Measurements from ENCODE around the gene SLC25A11.

Gene SLC25A11

DNA sequence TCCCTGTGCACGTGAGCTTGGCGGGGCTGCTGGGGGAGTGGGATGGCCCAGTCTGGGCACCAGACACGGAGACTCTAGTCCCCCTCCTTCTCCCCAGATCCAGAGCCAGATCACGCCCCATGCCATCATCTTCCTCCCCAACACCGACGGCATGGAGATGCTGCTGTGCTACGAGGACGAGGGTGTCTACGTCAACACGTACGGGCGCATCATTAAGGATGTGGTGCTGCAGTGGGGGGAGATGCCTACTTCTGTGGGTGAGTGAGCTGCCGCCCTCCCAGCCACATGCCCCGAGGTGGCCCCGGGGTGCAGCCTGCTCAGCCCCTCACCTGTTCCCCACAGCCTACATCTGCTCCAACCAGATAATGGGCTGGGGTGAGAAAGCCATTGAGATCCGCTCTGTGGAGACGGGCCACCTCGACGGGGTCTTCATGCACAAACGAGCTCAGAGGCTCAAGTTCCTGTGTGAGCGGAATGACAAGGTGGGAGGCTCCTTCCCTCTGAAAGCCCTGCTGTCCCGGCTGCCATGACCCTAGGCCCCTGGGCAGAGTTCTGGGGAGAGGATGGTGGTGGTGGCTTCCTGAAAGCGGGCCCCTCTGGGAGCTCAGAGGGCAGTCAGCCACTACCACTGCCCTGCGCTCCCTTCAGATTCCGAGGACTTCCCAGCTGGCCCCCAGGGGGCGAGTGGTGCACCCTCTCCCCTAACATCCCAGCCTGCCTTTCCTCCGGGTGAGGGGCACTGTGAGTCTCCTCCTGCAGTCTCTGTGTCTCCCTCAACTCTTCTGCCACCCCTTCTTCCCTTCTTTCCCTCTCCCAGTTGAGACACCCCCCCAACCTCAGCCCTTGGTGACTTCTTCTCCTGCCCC, 43.3 kb downstream of the SLC25A11 start:
- Histone ChIP-seq H3K9ac (ENCODE audit: low read depth, low read length) (no peak overlapping the region), H3K27me3 (ENCODE audit: insufficient read depth, low read length) (peaks cover 6% of the 10 kb centered on the region; the same call in 1 of the 2 replicates), H3K4me1 (ENCODE audit: insufficient read depth, low read length) (no peaks in the 10 kb centered on the region), H3K9me3 (ENCODE audit: insufficient read depth, low read depth, low read length) (no peaks in the 10 kb centered on the region), H3K36me3 (ENCODE audit: insufficient read depth, low read depth, low read length) (peaks cover 46% of the 10 kb centered on the region), H3K4me3 (ENCODE audit: low read length) (no peak overlapping the region), H3K27ac (ENCODE audit: low read length) (no peak overlapping the region)

DNA sequence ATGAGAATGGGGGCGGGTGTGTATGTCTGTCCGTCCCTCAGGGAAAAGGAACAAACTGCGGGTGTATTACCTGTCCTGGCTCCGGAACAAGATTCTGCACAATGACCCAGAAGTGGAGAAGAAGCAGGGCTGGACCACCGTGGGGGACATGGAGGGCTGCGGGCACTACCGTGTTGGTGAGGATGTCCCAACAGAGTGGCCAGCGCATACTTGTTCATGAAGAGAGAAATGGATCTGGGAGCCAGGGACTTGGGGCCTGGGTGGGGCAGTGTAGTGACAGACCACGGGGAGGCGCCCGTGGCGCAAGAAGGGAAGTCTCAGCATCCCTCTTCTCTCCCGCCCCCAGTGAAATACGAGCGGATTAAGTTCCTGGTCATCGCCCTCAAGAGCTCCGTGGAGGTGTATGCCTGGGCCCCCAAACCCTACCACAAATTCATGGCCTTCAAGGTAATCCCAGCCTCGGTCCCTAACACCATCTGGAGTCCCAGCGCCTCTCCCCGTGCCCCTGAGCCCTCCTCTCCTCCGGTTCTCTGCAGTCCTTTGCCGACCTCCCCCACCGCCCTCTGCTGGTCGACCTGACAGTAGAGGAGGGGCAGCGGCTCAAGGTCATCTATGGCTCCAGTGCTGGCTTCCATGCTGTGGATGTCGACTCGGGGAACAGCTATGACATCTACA, 44.1 kb downstream of the SLC25A11 start:
- no peak overlapping the region for H3K4me3 ChIP-seq (ENCODE audit: low read length)
- no peak overlapping the region for H3K9ac ChIP-seq (ENCODE audit: low read depth, low read length)
- H3K27ac ChIP-seq (ENCODE audit: low read length), result no peak overlapping the region
- H3K36me3 ChIP-seq (ENCODE audit: insufficient read depth, low read depth, low read length), result peaks cover 54% of the 10 kb centered on the region
- no peaks in the 10 kb centered on the region for H3K4me1 ChIP-seq (ENCODE audit: insufficient read depth, low read length)
- H3K27me3 ChIP-seq (ENCODE audit: insufficient read depth, low read length), result peaks cover 6% of the 10 kb centered on the region; the same call in 1 of the 2 replicates
- no peaks in the 10 kb centered on the region for H3K9me3 ChIP-seq (ENCODE audit: insufficient read depth, low read depth, low read length)

DNA sequence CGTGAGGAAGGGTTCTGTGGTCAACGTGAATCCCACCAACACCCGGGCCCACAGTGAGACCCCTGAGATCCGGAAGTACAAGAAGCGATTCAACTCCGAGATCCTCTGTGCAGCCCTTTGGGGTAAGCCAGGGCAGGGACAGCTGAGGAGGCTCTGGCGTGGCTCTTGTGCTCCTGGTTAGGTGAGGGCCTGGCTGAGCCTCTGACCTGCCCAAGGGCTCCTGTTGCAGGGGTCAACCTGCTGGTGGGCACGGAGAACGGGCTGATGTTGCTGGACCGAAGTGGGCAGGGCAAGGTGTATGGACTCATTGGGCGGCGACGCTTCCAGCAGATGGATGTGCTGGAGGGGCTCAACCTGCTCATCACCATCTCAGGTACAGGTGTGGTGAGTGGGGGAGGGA, 44.7 kb downstream of the SLC25A11 start:
- Histone ChIP-seq H3K9ac (ENCODE audit: low read depth, low read length) (no peak overlapping the region), H3K27me3 (ENCODE audit: insufficient read depth, low read length) (peaks cover 6% of the 10 kb centered on the region; the same call in 1 of the 2 replicates), H3K27ac (ENCODE audit: low read length) (no peak overlapping the region), H3K4me1 (ENCODE audit: insufficient read depth, low read length) (no peaks in the 10 kb centered on the region), H3K4me3 (ENCODE audit: low read length) (no peak overlapping the region), H3K9me3 (ENCODE audit: insufficient read depth, low read depth, low read length) (no peaks in the 10 kb centered on the region), H3K36me3 (ENCODE audit: insufficient read depth, low read depth, low read length) (peaks cover 61% of the 10 kb centered on the region)

DNA sequence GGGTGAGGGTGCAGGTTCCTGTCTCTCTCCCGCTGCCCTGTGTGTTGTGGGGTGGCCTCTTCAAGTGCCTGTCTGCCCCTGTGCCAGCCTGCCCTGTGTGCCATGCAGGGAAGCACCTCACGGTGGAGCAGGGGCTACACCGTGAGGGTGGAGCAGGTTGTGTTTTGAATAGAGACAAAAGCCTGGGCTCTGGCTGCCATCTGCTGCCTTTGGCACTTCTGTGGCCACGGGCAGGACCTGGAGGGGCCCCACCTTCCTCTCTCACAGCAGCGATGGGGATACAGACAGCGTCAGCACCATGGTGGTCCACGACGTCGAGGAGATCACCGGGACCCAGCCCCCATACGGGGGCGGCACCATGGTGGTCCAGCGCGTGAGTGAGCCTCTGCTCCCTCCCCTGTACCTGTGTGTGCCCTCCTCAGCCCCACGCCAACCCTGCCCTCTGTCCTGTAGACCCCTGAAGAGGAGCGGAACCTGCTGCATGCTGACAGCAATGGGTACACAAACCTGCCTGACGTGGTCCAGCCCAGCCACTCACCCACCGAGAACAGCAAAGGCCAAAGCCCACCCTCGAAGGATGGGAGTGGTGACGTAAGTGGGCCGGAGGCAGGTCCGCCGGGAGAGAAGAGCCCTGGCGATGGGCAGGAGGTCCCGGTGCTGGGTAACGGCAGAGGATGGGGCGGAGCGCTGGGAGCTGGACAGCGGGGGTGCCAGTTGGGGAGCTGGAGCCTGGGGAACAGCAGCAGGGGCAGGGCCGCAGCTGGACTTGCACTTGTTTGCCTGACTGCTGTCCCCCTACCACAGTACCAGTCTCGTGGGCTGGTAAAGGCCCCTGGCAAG, 45.9 kb downstream of the SLC25A11 start:
- no peaks in the 10 kb centered on the region for H3K4me1 ChIP-seq (ENCODE audit: insufficient read depth, low read length)
- H3K9ac ChIP-seq (ENCODE audit: low read depth, low read length), result no peak overlapping the region
- H3K4me3 ChIP-seq (ENCODE audit: low read length), result no peak overlapping the region
- H3K9me3 ChIP-seq (ENCODE audit: insufficient read depth, low read depth, low read length), result no peaks in the 10 kb centered on the region
- H3K36me3 ChIP-seq (ENCODE audit: insufficient read depth, low read depth, low read length), result peaks cover 61% of the 10 kb centered on the region
- no peaks in the 10 kb centered on the region for H3K27me3 ChIP-seq (ENCODE audit: insufficient read depth, low read length)
- H3K27ac ChIP-seq (ENCODE audit: low read length), result no peak overlapping the region

DNA sequence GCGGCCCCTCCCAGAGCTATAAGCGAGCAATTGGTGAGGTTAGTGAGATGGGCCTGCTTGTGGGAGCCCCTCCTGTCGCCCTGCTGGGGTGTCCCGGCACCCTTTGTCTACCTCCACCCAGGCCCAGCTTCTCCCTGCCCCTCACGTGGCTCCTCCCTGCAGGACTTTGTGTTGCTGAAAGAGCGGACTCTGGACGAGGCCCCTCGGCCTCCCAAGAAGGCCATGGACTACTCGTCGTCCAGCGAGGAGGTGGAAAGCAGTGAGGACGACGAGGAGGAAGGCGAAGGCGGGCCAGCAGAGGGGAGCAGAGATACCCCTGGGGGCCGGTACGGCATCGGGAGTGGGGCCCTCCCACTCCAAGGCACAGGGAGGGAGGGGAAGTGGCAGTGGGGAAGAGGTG, 46.6 kb downstream of the SLC25A11 start:
- no peaks in the 10 kb centered on the region for H3K4me1 ChIP-seq (ENCODE audit: insufficient read depth, low read length)
- no peaks in the 10 kb centered on the region for H3K9me3 ChIP-seq (ENCODE audit: insufficient read depth, low read depth, low read length)
- no peak overlapping the region for H3K4me3 ChIP-seq (ENCODE audit: low read length)
- H3K27me3 ChIP-seq (ENCODE audit: insufficient read depth, low read length), result no peaks in the 10 kb centered on the region
- peaks cover 61% of the 10 kb centered on the region for H3K36me3 ChIP-seq (ENCODE audit: insufficient read depth, low read depth, low read length)
- H3K9ac ChIP-seq (ENCODE audit: low read depth, low read length), result no peak overlapping the region
- H3K27ac ChIP-seq (ENCODE audit: low read length), result no peak overlapping the region

DNA sequence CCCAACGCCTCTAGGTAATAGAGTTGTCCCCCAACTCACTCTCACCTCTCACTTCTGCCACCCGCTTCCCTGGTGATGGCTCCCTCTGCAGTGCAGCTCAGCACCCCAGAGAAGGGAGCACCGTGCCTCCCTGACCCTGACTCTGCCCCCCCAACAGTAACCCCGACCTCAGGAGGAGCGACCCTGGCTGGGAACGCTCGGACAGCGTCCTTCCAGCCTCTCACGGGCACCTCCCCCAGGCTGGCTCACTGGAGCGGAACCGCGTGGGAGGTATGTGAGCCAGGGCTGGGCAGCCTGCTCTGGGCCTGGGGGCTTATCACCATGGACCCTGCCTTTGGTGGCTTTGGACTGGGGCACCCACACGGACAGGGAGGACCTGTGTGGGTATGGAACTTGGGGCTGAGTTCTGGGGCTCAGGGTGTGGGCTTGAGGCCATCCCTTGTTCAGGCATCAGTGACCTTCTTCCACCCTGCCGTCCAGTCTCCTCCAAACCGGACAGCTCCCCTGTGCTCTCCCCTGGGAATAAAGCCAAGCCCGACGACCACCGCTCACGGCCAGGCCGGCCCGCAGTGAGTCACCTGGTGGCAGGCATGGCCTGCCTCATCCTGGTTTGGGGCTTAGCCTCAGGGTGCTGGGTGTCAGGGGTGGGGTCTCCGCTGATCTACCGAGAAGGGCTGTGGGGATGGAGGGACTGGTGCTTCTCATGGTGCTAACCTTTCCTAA, 47.2 kb downstream of the SLC25A11 start:
- H3K9me3 ChIP-seq (ENCODE audit: insufficient read depth, low read depth, low read length), result no peaks in the 10 kb centered on the region
- no peak overlapping the region for H3K9ac ChIP-seq (ENCODE audit: low read depth, low read length)
- H3K27ac ChIP-seq (ENCODE audit: low read length), result no peak overlapping the region
- peaks cover 61% of the 10 kb centered on the region for H3K36me3 ChIP-seq (ENCODE audit: insufficient read depth, low read depth, low read length)
- H3K27me3 ChIP-seq (ENCODE audit: insufficient read depth, low read length), result no peaks in the 10 kb centered on the region
- H3K4me3 ChIP-seq (ENCODE audit: low read length), result no peak overlapping the region
- no peaks in the 10 kb centered on the region for H3K4me1 ChIP-seq (ENCODE audit: insufficient read depth, low read length)

DNA sequence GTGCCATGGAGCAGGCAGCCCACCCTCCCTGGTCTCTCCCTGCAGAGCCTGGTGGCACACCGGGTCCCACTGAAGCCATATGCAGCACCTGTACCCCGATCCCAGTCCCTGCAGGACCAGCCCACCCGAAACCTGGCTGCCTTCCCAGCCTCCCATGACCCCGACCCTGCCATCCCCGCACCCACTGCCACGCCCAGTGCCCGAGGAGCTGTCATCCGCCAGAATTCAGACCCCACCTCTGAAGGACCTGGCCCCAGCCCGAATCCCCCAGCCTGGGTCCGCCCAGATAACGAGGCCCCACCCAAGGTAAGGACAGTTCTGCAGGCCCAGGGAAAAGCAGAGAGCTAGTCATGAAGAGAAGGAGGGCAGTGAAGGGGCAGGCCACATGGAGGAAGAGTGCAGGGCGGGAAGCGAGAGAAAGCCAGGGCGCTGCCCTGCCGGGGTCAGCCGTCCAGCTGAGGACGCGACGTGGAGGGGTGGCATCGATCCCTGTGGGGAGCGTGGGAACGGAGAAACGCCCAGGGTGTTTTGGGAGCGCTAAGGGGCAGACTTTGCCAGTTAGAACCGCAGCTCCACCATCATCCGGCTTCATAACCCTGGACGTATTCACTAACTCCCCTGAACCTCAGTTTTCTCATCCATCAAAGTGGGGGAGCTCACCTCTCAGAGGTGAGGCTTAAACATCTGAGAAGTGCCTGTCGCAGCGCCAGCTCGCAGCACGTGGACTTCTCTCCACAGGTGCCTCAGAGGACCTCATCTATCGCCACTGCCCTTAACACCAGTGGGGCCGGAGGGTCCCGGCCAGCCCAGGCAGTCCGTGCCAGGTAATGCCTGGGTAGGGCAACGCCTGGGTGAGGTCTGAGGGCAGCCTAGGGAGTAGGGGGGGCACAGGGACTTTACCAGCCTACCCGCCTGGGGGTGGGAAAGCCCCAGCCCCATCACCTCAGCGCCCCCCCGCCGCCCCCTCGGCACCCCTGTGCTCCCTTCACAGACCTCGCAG, 48.1 kb downstream of the SLC25A11 start:
- Histone ChIP-seq H3K4me1 (ENCODE audit: insufficient read depth, low read length) (no peaks in the 10 kb centered on the region), H3K4me3 (ENCODE audit: low read length) (no peak overlapping the region), H3K9me3 (ENCODE audit: insufficient read depth, low read depth, low read length) (no peaks in the 10 kb centered on the region), H3K9ac (ENCODE audit: low read depth, low read length) (no peak overlapping the region), H3K27ac (ENCODE audit: low read length) (no peak overlapping the region), H3K27me3 (ENCODE audit: insufficient read depth, low read length) (no peaks in the 10 kb centered on the region), H3K36me3 (ENCODE audit: insufficient read depth, low read depth, low read length) (peaks cover 62% of the 10 kb centered on the region)

DNA sequence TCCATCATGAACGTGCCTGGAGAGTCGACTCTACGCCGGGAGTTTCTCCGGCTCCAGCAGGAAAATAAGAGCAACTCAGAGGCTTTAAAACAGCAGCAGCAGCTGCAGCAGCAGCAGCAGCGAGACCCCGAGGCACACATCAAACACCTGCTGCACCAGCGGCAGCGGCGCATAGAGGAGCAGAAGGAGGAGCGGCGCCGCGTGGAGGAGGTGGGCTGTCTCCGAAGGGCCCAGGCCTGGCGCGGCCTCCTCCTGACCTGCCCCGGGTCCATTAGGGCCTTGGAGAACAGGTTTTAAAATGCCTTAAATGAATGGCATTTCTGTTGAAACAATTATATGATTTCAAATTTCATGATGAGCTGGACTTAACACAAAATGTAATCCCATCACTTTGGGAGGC, 52.3 kb downstream of the SLC25A11 start:
- H3K4me1 ChIP-seq (ENCODE audit: insufficient read depth, low read length), result no peaks in the 10 kb centered on the region
- H3K9ac ChIP-seq (ENCODE audit: low read depth, low read length), result no peak overlapping the region
- no peaks in the 10 kb centered on the region for H3K9me3 ChIP-seq (ENCODE audit: insufficient read depth, low read depth, low read length)
- no peak overlapping the region for H3K27ac ChIP-seq (ENCODE audit: low read length)
- H3K4me3 ChIP-seq (ENCODE audit: low read length), result no peak overlapping the region
- peaks cover 57% of the 10 kb centered on the region for H3K36me3 ChIP-seq (ENCODE audit: insufficient read depth, low read depth, low read length)
- H3K27me3 ChIP-seq (ENCODE audit: insufficient read depth, low read length), result no peaks in the 10 kb centered on the region

Measured in iPS-20b (cell line).